Karpas-422 (cell line): ENCODE measurements around the gene RRAS. TPM values are rescaled to one million over a fixed set of nuclear protein-coding genes. Genes with fewer than 3 reads are reported as not detected.

ENCODE experiments used
- DNase-seq: peaks from one replicate; pipeline ENCODE4 v3.0.0-alpha.2; 2015
- H2AFZ ChIP-seq: fragments of 200-600 bp; sonication (generic); 2 replicates; pipeline ENCODE4 v1.6.1; 2014; ENCODE audit warnings: antibody characterized with exemption, low read length, mixed read lengths
- H3K27ac ChIP-seq: fragments of 200-600 bp; sonication (generic); 2 replicates; pipeline ENCODE4 v1.5.1; 2014; ENCODE audit warnings: mild to moderate bottlenecking, low read length, moderate library complexity
- H3K27me3 ChIP-seq: fragments of 200-600 bp; sonication (generic); 2 replicates; pipeline ENCODE4 v1.6.1; 2014; ENCODE audit warnings: low read length, mixed read lengths
- H3K36me3 ChIP-seq: fragments of 200-600 bp; sonication (generic); 2 replicates; pipeline ENCODE4 v1.6.1; 2014; ENCODE audit warnings: low read length, mixed read lengths; ENCODE audit not compliant: insufficient read depth
- H3K4me1 ChIP-seq: fragments of 200-600 bp; sonication (generic); 2 replicates; pipeline ENCODE4 v1.6.1; 2014; ENCODE audit warnings: mild to moderate bottlenecking, low read length, mixed read lengths
- H3K4me2 ChIP-seq: fragments of 200-600 bp; sonication (generic); 2 replicates; pipeline ENCODE4 v1.6.1; 2014; ENCODE audit warnings: low read length, low read depth, mild to moderate bottlenecking; ENCODE audit not compliant: poor library complexity, severe bottlenecking
- H3K4me3 ChIP-seq: fragments of 200-600 bp; sonication (generic); 2 replicates; pipeline ENCODE4 v1.5.1; 2014; ENCODE audit warnings: mild to moderate bottlenecking, antibody characterized with exemption, low read length, mixed read lengths
- H3K79me2 ChIP-seq: fragments of 200-600 bp; sonication (generic); 2 replicates; pipeline ENCODE4 v1.6.1; 2014; ENCODE audit warnings: mild to moderate bottlenecking, low read length, mixed read lengths
- H3K9ac ChIP-seq: fragments of 200-600 bp; sonication (generic); 2 replicates; pipeline ENCODE4 v1.6.0; 2014; ENCODE audit warnings: low read length
- H3K9me2 ChIP-seq: fragments of 200-600 bp; sonication (generic), shearing (Covaris generic); replicated peaks from 2 replicates; pipeline ENCODE4 v1.6.0; 2014; ENCODE audit warnings: mild to moderate bottlenecking, low read length, moderate library complexity; ENCODE audit not compliant: insufficient read depth
- H3K9me3 ChIP-seq: fragments of 300-700, 200-600 bp; sonication (generic); 2 replicates; pipeline ENCODE4 v1.6.1; 2014; ENCODE audit warnings: low read length, mixed read lengths
- H4K20me1 ChIP-seq: fragments of 200-600 bp; sonication (generic); 2 replicates; pipeline ENCODE4 v1.6.1; 2014; ENCODE audit warnings: mild to moderate bottlenecking, antibody characterized with exemption, low read length, low read depth; ENCODE audit not compliant: insufficient read depth
- total RNA-seq: library from RNA; depleted of rRNA; stranded (reverse); fragments of >200 nt; shearing (Covaris generic); gene quantifications from 2 replicates; pipeline ENCODE4 v1.2.3, GENCODE V29; 2014; ENCODE audit warnings: low replicate concordance

Gene RRAS
- total RNA-seq, 1 experiment from 2014 or later: 0.22 TPM

DNA sequence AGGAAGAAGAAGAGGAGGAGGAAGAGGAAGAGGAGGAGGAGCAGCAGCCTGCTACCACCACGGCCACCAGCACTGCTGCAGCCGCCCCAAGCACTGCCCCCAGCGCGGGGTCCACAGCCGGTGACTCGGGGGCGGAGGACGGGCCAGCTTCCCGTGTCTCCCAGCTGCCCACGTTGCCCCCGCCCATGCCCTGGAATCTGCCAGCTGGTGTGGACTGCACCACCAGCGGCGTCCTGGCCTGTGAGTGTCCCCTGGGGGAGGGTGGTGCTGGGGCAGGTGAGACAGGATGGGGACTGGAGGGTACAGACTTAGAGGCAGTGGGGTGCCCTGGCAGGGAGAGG is 13.5 kb upstream of the RRAS start:
- Histone ChIP-seq H2AFZ (no peak overlapping the region), H3K27ac (no peak overlapping the region), H3K4me1 (no peaks in the 10 kb centered on the region), H3K79me2 (no peaks in the 10 kb centered on the region), H3K9ac (no peak overlapping the region), H4K20me1 (0 out of 2 replicates have a peak, but pooled peaks cover 12% of the 10 kb centered on the region), H3K9me2 (no peaks in the 10 kb centered on the region), H3K9me3 (no peaks in the 10 kb centered on the region), H3K4me3 (no peak overlapping the region), H3K27me3 (no peaks in the 10 kb centered on the region), H3K36me3 (peaks cover 19% of the 10 kb centered on the region; the same call in 1 of the 2 replicates), H3K4me2 (no peak overlapping the region)
- DNase-seq: no peak

DNA sequence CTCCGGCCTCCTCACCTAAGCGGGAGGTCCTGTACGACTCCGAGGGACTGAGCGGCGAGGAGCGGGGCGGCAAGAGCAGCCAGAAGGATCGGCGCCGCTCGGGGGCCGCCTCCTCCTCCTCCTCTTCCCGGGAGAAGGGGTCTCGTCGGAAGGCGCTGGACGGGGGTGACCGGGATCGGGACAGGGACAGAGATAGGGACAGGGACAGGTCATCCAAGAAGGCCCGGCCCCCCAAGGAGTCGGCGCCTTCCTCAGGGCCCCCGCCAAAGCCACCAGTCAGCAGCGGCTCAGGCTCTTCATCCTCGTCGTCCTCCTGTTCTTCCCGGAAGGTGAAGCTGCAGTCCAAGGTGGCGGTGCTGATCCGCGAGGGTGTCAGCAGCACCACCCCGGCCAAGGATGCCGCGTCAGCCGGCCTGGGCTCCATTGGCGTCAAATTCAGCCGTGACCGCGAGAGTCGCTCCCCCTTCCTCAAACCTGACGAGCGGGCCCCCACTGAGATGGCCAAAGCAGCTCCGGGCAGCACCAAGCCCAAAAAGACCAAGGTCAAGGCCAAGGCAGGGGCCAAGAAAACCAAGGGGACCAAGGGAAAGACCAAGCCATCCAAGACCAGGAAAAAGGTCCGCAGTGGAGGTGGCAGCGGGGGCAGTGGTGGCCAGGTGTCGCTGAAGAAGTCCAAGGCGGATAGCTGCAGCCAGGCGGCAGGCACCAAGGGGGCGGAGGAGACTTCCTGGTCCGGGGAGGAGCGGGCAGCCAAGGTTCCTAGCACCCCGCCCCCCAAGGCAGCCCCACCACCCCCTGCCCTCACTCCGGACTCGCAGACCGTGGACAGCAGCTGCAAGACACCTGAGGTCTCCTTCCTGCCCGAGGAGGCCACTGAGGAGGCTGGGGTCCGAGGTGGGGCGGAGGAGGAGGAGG is 12.9 kb upstream of the RRAS start:
- H3K79me2 ChIP-seq: no peaks in the 10 kb centered on the region
- DNase-seq: no peak
- 0 out of 2 replicates have a peak, but pooled peaks cover 12% of the 10 kb centered on the region for H4K20me1 ChIP-seq
- H3K27ac ChIP-seq: no peak overlapping the region
- no peak overlapping the region for H3K4me3 ChIP-seq
- H3K36me3 ChIP-seq: peaks cover 19% of the 10 kb centered on the region; the same call in 1 of the 2 replicates
- no peaks in the 10 kb centered on the region for H3K9me3 ChIP-seq
- H3K27me3 ChIP-seq: no peaks in the 10 kb centered on the region
- H3K9me2 ChIP-seq: no peaks in the 10 kb centered on the region
- H3K4me2 ChIP-seq: no peak overlapping the region
- H3K4me1 ChIP-seq: no peaks in the 10 kb centered on the region
- no peak overlapping the region for H3K9ac ChIP-seq
- no peak overlapping the region for H2AFZ ChIP-seq

DNA sequence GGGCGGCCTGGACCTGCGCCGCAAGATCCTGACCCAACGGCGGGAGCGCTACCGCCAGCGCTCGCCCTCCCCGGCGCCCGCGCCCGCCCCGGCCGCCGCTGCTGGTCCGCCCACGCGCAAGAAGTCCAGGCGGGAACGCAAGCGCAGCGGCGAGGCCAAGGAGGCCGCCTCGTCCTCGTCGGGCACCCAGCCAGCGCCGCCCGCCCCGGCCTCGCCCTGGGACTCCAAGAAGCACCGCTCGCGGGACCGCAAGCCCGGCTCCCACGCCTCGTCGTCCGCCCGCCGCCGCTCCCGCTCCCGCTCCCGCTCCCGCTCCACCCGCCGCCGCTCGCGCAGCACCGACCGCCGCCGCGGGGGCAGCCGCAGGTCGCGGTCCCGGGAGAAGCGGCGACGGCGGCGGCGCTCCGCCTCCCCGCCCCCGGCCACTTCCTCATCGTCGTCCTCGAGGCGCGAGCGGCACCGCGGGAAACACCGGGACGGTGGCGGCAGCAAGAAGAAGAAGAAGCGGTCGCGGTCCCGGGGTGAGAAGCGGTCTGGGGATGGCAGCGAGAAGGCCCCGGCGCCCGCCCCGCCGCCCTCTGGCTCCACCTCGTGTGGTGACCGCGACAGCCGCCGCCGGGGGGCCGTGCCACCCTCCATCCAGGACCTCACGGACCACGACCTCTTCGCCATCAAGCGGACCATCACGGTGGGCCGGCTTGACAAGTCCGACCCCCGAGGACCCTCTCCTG is 12.0 kb upstream of the RRAS start:
- H3K27ac ChIP-seq: no peak overlapping the region
- peaks cover 3% of the 10 kb centered on the region; the same call in 1 of the 2 replicates for H3K79me2 ChIP-seq
- H3K9ac ChIP-seq: no peak overlapping the region
- no peaks in the 10 kb centered on the region for H3K4me1 ChIP-seq
- no peaks in the 10 kb centered on the region for H3K9me2 ChIP-seq
- H3K4me2 ChIP-seq: no peak overlapping the region
- DNase-seq: no peak
- no peak overlapping the region for H3K4me3 ChIP-seq
- 0 out of 2 replicates have a peak, but pooled peaks cover 16% of the 10 kb centered on the region for H4K20me1 ChIP-seq
- no peak overlapping the region for H2AFZ ChIP-seq
- H3K36me3 ChIP-seq: peaks cover 19% of the 10 kb centered on the region; the same call in 1 of the 2 replicates
- H3K27me3 ChIP-seq: no peaks in the 10 kb centered on the region
- no peaks in the 10 kb centered on the region for H3K9me3 ChIP-seq

DNA sequence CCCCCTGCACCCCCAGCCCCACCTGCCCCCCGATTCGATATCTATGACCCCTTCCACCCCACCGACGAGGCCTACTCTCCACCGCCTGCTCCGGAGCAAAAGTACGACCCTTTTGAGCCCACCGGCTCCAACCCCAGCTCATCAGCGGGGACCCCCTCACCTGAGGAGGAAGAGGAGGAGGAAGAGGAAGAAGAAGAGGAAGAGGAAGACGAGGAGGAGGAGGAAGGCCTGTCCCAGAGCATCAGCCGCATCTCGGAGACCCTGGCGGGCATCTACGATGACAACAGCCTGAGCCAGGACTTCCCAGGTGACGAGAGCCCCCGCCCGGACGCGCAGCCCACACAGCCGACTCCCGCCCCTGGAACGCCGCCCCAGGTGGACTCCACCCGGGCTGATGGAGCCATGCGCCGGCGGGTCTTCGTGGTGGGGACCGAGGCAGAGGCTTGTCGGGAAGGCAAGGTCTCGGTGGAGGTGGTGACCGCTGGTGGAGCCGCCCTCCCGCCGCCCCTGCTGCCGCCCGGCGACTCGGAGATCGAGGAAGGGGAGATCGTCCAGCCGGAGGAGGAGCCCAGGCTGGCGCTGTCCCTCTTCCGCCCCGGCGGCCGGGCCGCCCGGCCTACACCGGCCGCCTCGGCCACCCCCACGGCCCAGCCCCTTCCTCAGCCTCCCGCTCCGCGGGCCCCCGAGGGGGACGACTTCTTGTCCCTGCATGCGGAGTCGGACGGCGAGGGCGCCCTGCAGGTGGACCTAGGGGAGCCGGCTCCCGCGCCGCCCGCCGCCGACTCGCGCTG is 11.3 kb upstream of the RRAS start:
- Histone ChIP-seq H3K9ac (no peak overlapping the region), H3K27ac (no peak overlapping the region), H3K79me2 (peaks cover 3% of the 10 kb centered on the region; the same call in 1 of the 2 replicates), H4K20me1 (0 out of 2 replicates have a peak, but pooled peaks cover 22% of the 10 kb centered on the region), H2AFZ (no peak overlapping the region), H3K4me2 (no peak overlapping the region), H3K4me3 (no peak overlapping the region), H3K9me2 (no peaks in the 10 kb centered on the region), H3K9me3 (no peaks in the 10 kb centered on the region), H3K36me3 (peaks cover 19% of the 10 kb centered on the region; the same call in 1 of the 2 replicates), H3K4me1 (no peaks in the 10 kb centered on the region), H3K27me3 (no peaks in the 10 kb centered on the region)
- no peak for DNase-seq

DNA sequence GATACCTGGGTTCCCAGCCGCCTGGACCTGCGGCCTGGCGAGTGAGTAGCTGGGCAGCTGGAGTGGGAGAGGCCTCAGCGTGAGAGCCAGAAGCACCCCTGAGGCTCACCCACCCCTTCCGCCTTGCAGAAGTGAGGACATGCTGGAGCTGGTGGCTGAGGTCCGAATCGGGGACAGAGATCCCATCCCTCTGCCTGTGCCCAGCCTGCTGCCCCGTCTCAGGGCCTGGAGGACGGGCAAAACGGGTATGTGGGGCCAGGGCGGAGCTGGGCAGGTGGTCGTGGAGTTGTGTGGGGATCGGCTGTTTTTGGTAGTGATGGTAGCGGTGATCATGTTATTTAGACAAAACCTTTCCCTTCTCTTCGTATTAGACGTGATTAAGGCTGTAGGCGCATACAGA is 6.6 kb upstream of the RRAS start:
- Histone ChIP-seq H3K27ac (no peak overlapping the region), H3K27me3 (no peaks in the 10 kb centered on the region), H4K20me1 (peaks cover 28% of the 10 kb centered on the region; the same call in 1 of the 2 replicates), H3K4me1 (peaks cover 20% of the 10 kb centered on the region), H3K9ac (no peak overlapping the region), H3K36me3 (no peaks in the 10 kb centered on the region; the same call in none of the 2 replicates), H2AFZ (no peak overlapping the region), H3K9me3 (no peaks in the 10 kb centered on the region), H3K4me2 (no peak overlapping the region), H3K4me3 (no peak overlapping the region), H3K79me2 (peaks cover 42% of the 10 kb centered on the region), H3K9me2 (no peaks in the 10 kb centered on the region)
- no peak for DNase-seq

DNA sequence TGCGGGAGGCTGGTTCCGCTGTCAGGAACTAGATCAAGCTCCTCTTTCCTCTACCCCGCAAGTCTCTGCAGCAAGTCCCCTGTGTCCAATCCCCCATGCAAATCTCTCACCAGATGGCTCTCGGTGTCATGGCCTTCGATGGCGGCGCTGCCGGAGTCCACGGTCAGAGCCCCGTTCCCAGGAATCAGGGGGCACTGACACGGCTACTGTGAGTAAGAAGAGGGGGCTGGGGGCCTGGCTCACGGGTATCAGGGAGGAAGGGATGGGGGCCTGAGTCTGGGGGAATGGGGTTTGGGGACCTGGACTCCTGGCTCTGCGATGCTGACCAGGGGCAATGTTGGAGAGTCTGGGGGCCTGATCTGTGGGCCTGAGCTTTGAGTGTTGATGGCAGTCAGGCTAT is 6.1 kb upstream of the RRAS start:
- no peaks in the 10 kb centered on the region for H3K9me3 ChIP-seq
- H2AFZ ChIP-seq: no peak overlapping the region
- no peak for DNase-seq
- no peaks in the 10 kb centered on the region for H3K27me3 ChIP-seq
- H3K9ac ChIP-seq: no peak overlapping the region
- H3K9me2 ChIP-seq: no peaks in the 10 kb centered on the region
- H3K4me3 ChIP-seq: no peak overlapping the region
- peaks cover 28% of the 10 kb centered on the region; the same call in 1 of the 2 replicates for H4K20me1 ChIP-seq
- peaks cover 23% of the 10 kb centered on the region for H3K4me1 ChIP-seq
- no peak overlapping the region for H3K27ac ChIP-seq
- H3K4me2 ChIP-seq: no peak overlapping the region
- no peaks in the 10 kb centered on the region; the same call in 1 of the 2 replicates for H3K36me3 ChIP-seq
- H3K79me2 ChIP-seq: peaks cover 42% of the 10 kb centered on the region

DNA sequence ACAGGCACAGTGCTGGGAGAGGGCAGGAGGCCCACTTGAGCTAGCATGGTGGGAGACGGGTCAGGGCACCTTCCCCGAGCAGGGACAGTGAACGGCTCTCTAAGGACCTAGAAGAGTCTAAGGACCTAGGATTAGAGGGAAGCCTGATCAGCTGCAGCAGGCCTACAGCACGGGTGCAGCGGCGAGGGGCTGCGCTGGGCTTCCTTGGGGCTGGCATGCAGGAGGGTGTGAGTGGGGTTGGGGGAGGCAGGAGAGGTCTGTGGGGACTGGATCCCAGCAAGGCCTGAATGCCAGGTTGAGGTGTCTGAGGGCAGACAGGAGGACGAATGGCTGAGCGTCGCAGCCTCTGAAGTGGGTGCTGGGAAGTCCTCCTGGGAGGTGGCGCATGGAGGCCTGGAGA is 5.6 kb upstream of the RRAS start:
- Histone ChIP-seq H3K27me3 (no peaks in the 10 kb centered on the region), H3K79me2 (peaks cover 42% of the 10 kb centered on the region), H3K9ac (no peak overlapping the region), H3K4me3 (no peak overlapping the region), H3K9me2 (no peaks in the 10 kb centered on the region), H3K4me1 (peaks cover 27% of the 10 kb centered on the region), H3K9me3 (no peaks in the 10 kb centered on the region), H3K36me3 (no peaks in the 10 kb centered on the region; the same call in 1 of the 2 replicates), H3K27ac (no peak overlapping the region), H2AFZ (no peak overlapping the region), H3K4me2 (no peak overlapping the region), H4K20me1 (peaks cover 28% of the 10 kb centered on the region; the same call in 1 of the 2 replicates)
- DNase-seq: no peak
